Smooth muscle cell (in vitro differentiated cells): ENCODE results near the gene TRIM32. TPM values are rescaled to one million over a fixed set of nuclear protein-coding genes. Genes with fewer than 3 reads are reported as not detected.

Experiments used
- DNase-seq: peaks from one replicate; lab custom pipeline; 2025; ENCODE audit not compliant: unreplicated experiment; lab: John Stamatoyannopoulos, UW
- H2AFZ ChIP-seq: fragments of 200-600 bp; sonication (generic); 2 replicates; pipeline ENCODE4 v1.6.0; 2016; ENCODE audit warnings: antibody characterized with exemption, low read depth, mild to moderate bottlenecking
- H3F3A ChIP-seq: fragments of 200-600 bp; sonication (generic); 2 replicates; pipeline ENCODE4 v1.6.0; 2017; ENCODE audit warnings: antibody characterized with exemption, low read depth
- H3K27ac ChIP-seq: fragments of 200-600 bp; sonication (generic); 2 replicates; pipeline ENCODE4 v1.5.1; 2016; ENCODE audit warnings: low read depth, mild to moderate bottlenecking
- H3K27me3 ChIP-seq: fragments of 200-600 bp; sonication (generic); 2 replicates; pipeline ENCODE4 v1.6.1; 2016; ENCODE audit warnings: low read depth, mild to moderate bottlenecking
- H3K36me3 ChIP-seq: fragments of 200-600 bp; sonication (generic); 2 replicates; pipeline ENCODE4 v1.5.1; 2016; ENCODE audit warnings: low read depth
- H3K4me1 ChIP-seq: fragments of 200-600 bp; sonication (generic); 2 replicates; pipeline ENCODE4 v1.5.1; 2016; ENCODE audit warnings: low read depth
- H3K4me2 ChIP-seq: fragments of 200-600 bp; sonication (generic); 2 replicates; pipeline ENCODE4 v1.6.0; 2016; ENCODE audit warnings: mild to moderate bottlenecking
- H3K4me3 ChIP-seq: fragments of 200-600 bp; sonication (generic); 2 replicates; pipeline ENCODE4 v1.5.1; 2016; ENCODE audit warnings: mild to moderate bottlenecking
- H3K79me2 ChIP-seq: fragments of 200-600 bp; sonication (generic); 2 replicates; pipeline ENCODE4 v1.6.0; 2016; ENCODE audit warnings: low read depth, mild to moderate bottlenecking
- H3K9ac ChIP-seq: fragments of 200-600 bp; sonication (generic); 2 replicates; pipeline ENCODE4 v1.6.0; 2016; ENCODE audit warnings: low read depth
- H3K9me3 ChIP-seq: fragments of 200-600 bp; sonication (generic); replicated peaks from 2 replicates; pipeline ENCODE4 v1.5.1; 2016; ENCODE audit warnings: low read depth
- H4K20me1 ChIP-seq: fragments of 200-600 bp; sonication (generic); 2 replicates; pipeline ENCODE4 v1.6.0; 2016; ENCODE audit warnings: low read depth
- WGBS: methylation state at CpG from one replicate; pipeline ENCODE4 v1.1.7; 2016; ENCODE audit warnings: low lambda C conversion rate; 5-methylcytosine and 5-hydroxymethylcytosine counted together
- polyA plus RNA-seq: library from polyadenylated mRNA; unstranded; fragments of >200 nt; fragmentation: Nextera tagmentation; extraction: Ambion mirVana; gene quantifications from 2 replicates; pipeline ENCODE4 v1.2.1, GENCODE V29; 2016
- total RNA-seq: library from RNA; depleted of rRNA; stranded (reverse); fragments of >200 nt; gene quantifications from 2 replicates; pipeline ENCODE4 v1.2.3, GENCODE V29; 2014
- TF ChIP-seq, protein P1 (sequence below): fragments of 200-600 bp; sonication (generic); IDR thresholded peaks from 2 replicates; pipeline ENCODE4 v1.5.1; 2017; ENCODE audit warnings: borderline replicate concordance, mild to moderate bottlenecking, antibody characterized with exemption; ENCODE audit not compliant: insufficient read depth, poor library complexity, severe bottlenecking

The TRIM32 gene
- total and polyA plus RNA-seq, 2 experiments from 2014 or later = 21.5 to 22.7 TPM

DNA sequence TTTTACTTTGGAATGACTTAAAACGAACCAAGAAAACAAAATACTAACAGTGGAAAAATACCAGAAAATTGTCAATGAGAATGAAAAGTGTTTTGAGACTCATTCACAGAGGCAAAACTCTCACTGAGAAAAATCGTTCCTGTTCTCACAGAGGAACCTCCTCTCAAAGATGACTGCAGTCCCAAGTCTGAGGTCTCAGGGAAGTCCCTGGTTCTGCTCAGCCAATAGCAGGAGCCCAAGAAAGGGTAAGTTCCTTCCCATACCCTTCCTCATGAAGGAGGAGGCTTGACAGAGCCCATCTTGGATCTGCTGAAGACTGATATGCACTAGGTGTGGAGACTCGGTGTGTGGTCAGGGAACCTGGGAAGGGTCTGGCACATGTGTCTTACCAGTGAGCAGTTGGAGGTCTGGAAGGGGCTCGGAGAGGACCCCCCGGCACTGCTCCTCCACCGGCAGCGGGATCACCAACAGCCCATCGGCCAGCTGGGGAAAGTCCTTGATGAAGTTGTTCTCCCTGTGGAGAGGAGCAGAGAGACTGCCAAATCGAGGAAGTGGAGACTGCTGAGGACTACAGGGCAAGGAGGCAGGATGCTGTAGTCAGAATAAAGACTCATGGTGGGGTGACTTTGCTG is 46.0 kb downstream of the TRIM32 start:
- no peaks in the 10 kb centered on the region for H4K20me1 ChIP-seq
- no peaks in the 10 kb centered on the region for H3K36me3 ChIP-seq
- H3K79me2 ChIP-seq = no peaks in the 10 kb centered on the region
- H2AFZ ChIP-seq = no peak overlapping the region
- 95% methylated on average over 9 of the region's 9 CpGs for WGBS
- no peaks in the 10 kb centered on the region for H3K9me3 ChIP-seq
- no peaks in the 10 kb centered on the region for H3K4me1 ChIP-seq
- no peak overlapping the region for H3K9ac ChIP-seq
- peaks cover 9% of the 10 kb centered on the region for H3K27me3 ChIP-seq
- H3K27ac ChIP-seq = no peak overlapping the region
- no peaks in the 10 kb centered on the region for H3F3A ChIP-seq
- H3K4me3 ChIP-seq = no peak overlapping the region
- TF ChIP-seq, protein P1, sequence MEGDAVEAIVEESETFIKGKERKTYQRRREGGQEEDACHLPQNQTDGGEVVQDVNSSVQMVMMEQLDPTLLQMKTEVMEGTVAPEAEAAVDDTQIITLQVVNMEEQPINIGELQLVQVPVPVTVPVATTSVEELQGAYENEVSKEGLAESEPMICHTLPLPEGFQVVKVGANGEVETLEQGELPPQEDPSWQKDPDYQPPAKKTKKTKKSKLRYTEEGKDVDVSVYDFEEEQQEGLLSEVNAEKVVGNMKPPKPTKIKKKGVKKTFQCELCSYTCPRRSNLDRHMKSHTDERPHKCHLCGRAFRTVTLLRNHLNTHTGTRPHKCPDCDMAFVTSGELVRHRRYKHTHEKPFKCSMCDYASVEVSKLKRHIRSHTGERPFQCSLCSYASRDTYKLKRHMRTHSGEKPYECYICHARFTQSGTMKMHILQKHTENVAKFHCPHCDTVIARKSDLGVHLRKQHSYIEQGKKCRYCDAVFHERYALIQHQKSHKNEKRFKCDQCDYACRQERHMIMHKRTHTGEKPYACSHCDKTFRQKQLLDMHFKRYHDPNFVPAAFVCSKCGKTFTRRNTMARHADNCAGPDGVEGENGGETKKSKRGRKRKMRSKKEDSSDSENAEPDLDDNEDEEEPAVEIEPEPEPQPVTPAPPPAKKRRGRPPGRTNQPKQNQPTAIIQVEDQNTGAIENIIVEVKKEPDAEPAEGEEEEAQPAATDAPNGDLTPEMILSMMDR = no peak
- H3K4me2 ChIP-seq = no peak overlapping the region
- no peak for DNase-seq

DNA sequence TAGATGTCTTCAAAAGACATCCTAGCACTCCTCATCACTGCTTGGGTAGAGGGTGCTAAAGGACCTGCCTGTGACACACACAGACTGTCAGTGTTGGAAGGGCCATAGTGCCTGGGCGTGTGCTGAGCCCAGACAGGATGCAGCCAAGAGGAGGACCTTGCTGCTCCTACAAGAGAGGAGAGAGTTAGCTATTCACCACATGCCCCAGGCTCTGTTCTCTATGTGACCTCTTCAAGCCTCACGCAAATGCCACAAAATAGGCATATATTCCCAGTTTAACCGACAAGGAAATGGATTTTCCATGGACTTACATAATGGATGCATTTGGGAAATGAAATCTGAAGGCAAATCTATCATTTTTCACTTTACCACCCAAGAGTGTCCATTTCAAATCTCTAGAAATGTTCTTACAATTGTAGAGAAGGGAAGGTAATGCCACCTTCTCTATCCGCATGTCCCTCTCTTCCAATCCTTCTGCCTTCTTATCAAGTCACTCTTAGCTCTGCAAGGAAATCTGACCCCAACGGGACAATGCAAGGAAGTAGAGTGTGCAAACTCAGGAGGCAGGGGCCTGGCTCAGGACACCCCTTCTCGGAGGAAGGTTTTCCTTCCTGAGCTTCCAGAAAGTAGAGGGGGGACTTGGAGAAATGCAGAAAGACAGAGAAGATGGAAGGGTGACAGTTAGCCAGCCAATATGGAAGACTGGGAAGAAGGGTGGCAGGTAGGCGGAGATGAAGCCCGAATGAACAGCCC is 49.5 kb downstream of the TRIM32 start:
- TF ChIP-seq, protein P1 = no peak
- 74% methylated on average over 8 of the region's 8 CpGs for WGBS

DNA sequence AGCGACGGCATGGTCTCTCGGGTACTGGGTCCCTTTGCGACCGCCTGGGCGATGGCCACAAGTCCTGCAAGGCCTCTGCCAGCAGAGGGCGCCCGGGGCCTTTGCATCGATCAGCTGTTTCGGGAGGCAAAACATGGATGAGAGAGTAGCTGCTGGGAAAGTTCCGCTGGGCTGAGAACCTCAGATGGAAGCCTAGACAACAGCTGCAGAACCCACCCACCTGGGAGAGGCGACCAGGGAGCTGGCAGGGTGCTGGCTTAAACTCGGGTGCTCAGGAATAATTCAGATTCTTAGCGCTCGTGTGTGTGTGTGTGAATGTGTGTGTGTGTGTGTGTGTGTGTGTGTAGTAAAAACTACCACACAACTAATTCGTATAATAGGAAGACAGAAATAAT is 50.0 kb downstream of the TRIM32 start:
- no peak overlapping the region for H3K9ac ChIP-seq
- H2AFZ ChIP-seq = peak overlapping the region; percentile 53
- no peaks in the 10 kb centered on the region for H3F3A ChIP-seq
- TF ChIP-seq, protein P1 = peak; percentile 94
- no peaks in the 10 kb centered on the region for H4K20me1 ChIP-seq
- no peak overlapping the region for H3K27ac ChIP-seq
- H3K4me2 ChIP-seq = peak overlapping the region; percentile 79
- peak; percentile 56 for DNase-seq
- no peaks in the 10 kb centered on the region for H3K9me3 ChIP-seq
- H3K27me3 ChIP-seq = peaks cover 9% of the 10 kb centered on the region
- H3K36me3 ChIP-seq = no peaks in the 10 kb centered on the region
- 16% methylated on average over 16 of the region's 16 CpGs for WGBS
- peak overlapping the region; percentile 9 for H3K4me3 ChIP-seq
- H3K4me1 ChIP-seq = no peaks in the 10 kb centered on the region
- no peaks in the 10 kb centered on the region for H3K79me2 ChIP-seq

More for the DNA sequence above, 49.5 kb downstream of the TRIM32 start:
- DNase-seq = no peak
- Histone ChIP-seq H3K4me1 (no peaks in the 10 kb centered on the region), H3K27me3 (peaks cover 9% of the 10 kb centered on the region), H3K9ac (no peak overlapping the region), H3K9me3 (no peaks in the 10 kb centered on the region), H3F3A (no peaks in the 10 kb centered on the region), H4K20me1 (no peaks in the 10 kb centered on the region), H3K4me2 (no peak overlapping the region), H3K4me3 (no peak overlapping the region), H3K27ac (no peak overlapping the region), H3K36me3 (no peaks in the 10 kb centered on the region), H2AFZ (no peak overlapping the region), H3K79me2 (no peaks in the 10 kb centered on the region)
